Body of pancreas (tissue), 4 donors: ENCODE measurements around the gene PACRG.

Experiments used
- CTCF ChIP-seq, 7 experiments: fragments of 450-650 bp in 4 of 7; fragments of 200-600 bp in 3 of 7; sonication (generic) in 3 of 7; IDR thresholded peaks; one replicate each; pipeline ENCODE4 v1.5.1; 2016 to 2019; ENCODE audit warnings: antibody characterized with exemption in 7 of 7
- POLR2A ChIP-seq, 3 donors: fragments of 450-650 bp; IDR thresholded peaks; one replicate each; pipeline ENCODE4 v1.6.1; 2016; ENCODE audit warnings: antibody characterized with exemption in 3 of 3, mild to moderate bottlenecking in 2 of 3

- TF ChIP-seq CTCF (IDR thresholded peaks at IDR 0.05) (no peak), POLR2A (IDR thresholded peaks at IDR 0.05) (no peak)
Observed at GRCh38 chr6:163080228-163080627, 352.5 kb downstream of the PACRG start.
